Left ventricle myocardium superior (tissue), 1 donor: ENCODE measurements around the gene S100A5. TPM values are rescaled to one million over a fixed set of nuclear protein-coding genes. Genes with fewer than 3 reads are reported as not detected.
A peak's percentile ranks its signal among the peaks of the same experiment; 100 is the strongest.

Experiments used
- ATAC-seq: fragments of 200-7000 bp; cut with Tn5 transposase; one replicate; pipeline ENCODE4 v1.9.1; 2020; ENCODE audit warnings: mild to moderate bottlenecking, moderate library complexity
- DNase-seq: peaks from one replicate; pipeline ENCODE4 v3.0.0-alpha.2; 2020
- intact Hi-C: fragments of 100-400 bp; cut with micrococcal nuclease; formaldehyde crosslinking; loops from one replicate; pipeline ENCODE4 v1.11.0; 2022
- total RNA-seq: library from RNA; stranded (reverse); fragmentation: NEBNext Ultra II Directional; extraction: Animal tissue kit (Norgen Biotek cat#: 25700); gene quantifications from one replicate; pipeline ENCODE4 v1.2.1, GENCODE V29; 2021
- donor health status: DM: no; HTN: yes; CAD: no; lungs with severe emphysema.

The S100A5 gene
- total RNA-seq, 1 donor from 2014 or later = not detected

DNA sequence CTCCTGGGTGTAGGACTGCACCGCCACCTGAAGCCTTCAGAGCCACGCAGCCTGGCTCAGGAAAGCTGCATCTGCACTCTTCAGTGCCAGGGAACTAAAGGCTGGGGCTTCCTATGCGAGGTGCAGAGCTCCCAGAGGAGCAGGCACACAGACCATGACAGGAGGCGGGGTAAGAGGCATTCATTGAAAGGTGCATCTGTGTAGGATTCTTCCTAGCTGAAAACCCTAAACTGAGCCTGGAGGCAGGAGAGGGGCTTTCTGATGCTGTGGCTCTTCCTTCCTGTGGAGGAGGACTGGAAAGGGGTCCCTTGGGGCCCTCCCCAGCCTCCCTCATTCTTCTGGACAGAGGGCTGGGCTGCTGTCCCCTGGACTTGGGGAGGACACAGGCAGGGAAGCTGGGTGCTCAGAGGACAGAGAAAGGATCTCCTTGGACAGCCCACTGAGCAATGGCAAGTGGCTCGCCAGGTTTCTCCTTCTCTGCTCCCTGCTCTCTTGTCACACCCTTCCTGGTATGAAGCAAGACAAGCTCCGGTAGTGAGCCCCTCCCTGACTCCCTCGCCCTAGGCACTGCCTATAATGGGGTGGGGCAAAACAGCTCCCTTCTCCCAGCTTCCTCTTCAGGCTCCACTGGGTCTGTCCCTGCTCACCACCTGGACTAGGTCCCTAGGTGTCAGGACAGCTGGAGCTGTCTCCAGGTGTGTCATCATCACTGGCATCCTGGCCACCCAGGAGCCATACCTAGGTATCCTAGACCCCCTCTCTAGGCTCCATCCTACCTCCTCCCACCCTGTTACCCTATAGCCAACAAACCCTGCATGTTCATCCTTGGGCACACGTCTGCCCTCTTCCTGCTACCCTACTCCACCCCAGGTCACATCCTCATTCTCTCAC lies 25.0 kb downstream of the S100A5 start:
- intact Hi-C loops = no loop called here

DNA sequence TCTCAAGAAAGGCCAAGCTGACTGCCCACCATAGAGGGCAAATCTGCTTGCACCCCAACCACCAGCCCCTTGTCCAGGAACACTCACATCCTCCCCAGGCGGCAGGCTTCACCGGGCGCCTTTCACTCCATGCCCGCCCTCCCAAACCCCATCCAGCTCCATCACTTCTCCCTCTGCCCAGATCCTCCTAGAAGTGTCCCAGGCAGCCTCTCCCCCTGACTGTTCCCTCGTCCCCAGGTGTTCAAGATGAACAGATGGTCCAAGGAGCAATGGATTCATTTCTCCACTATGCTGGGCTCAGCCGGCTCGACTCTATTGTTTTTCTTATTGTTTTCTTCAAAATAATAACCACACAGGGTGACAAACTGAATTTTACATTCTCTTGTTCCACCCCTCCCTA lies 27.1 kb downstream of the S100A5 start:
- ATAC-seq (no peak), DNase-seq (no peak)
- intact Hi-C loops = no loop called here

More for the DNA sequence above, 25.0 kb downstream of the S100A5 start:
- no peak for DNase-seq
- peak; percentile 45 for ATAC-seq

DNA sequence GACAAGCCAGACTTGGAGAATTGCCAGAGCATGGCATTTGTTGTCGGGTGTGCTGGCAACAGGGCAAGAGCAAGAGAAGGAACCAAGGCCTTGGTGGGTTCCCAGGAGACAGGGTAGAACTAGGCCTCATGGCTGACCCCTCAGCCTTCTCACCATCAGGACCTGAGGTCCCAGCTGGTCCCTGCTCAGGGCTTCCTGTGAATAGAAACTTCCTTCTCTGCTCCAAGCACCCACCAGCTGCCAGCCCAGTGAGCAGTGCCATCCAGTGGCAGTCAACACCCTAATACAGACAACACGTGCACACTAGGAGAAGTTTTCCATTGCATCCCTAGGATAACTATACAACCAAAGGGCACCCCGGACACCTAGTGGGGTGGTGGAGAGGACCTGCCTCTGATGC lies 27.7 kb downstream of the S100A5 start:
- ATAC-seq (peak; percentile 27), DNase-seq (no peak)
- intact Hi-C loops = no loop called here

DNA sequence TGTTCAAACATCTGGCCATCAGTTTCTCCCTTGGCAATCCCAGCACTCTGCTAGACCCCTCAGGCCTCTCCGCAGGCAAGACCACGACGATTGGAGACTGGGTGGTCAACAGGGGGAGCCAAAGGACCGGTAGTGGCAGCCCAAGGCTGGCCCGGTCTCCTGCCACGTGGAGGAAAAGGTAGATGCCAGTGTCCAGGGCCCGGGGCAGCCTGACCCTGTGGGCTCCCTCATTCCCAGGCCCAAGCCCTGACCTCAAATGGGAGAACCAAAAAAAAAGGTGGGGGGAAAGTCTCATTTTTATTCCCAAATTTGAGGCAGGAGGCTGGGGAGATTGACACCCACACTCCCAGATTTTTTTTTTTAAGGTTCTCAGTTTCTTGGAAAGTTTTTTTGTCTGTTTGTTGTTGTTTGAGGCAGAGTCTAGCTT lies 29.7 kb downstream of the S100A5 start:
- intact Hi-C loops = no loop called here
- DNase-seq (peak; percentile 86), ATAC-seq (peak; percentile 56)

DNA sequence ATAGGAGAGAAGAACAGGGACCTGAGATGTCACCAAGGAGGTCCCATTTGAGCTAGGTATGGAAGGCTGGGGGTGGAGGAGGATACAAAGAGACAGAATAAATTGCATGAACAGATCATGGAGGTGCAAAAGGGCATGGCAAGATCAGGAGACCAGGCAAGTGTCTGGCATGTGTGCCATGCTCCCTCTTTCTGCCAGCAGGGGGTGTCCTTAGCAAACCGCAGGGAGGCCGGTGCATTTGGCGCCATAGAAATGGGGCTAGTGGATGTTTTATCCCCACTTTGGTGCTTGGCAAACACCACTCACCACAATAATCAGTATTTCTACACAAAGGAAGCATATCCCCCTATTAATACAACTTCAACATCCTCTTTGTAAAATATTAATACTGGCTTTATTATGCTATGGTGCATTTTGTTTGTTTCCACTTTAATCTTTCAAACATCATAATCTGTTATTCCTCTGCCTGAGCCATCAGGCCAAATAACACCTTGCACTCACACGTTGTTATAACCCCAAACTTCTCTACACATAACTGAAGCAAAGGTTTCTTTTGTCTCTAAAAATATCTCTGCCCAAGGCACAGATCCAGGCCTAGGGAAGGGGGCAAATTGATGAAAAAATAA lies 30.9 kb downstream of the S100A5 start:
- DNase-seq (no peak), ATAC-seq (no peak)
- intact Hi-C loops = no loop called here

DNA sequence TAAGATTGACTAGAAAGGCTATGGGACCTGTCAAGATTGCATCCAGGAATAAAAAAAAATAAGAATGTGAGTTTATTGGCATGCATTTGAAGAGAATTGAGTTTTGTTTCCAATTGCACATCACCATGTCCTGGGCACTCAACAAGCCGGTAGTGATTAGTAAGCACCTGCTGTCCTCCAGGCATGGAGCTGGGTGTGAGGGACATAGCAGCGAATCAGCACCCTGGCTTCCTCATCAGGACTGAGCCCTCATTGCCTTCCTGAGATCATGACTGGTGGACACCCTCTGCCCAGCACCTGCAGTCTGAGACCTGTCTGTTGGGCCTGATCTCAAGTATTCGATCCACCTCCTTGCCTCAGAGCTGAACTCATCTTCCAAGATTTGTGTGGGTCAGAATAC lies 31.7 kb downstream of the S100A5 start:
- intact Hi-C loops = no loop called here
- no peak for DNase-seq
- ATAC-seq = no peak

DNA sequence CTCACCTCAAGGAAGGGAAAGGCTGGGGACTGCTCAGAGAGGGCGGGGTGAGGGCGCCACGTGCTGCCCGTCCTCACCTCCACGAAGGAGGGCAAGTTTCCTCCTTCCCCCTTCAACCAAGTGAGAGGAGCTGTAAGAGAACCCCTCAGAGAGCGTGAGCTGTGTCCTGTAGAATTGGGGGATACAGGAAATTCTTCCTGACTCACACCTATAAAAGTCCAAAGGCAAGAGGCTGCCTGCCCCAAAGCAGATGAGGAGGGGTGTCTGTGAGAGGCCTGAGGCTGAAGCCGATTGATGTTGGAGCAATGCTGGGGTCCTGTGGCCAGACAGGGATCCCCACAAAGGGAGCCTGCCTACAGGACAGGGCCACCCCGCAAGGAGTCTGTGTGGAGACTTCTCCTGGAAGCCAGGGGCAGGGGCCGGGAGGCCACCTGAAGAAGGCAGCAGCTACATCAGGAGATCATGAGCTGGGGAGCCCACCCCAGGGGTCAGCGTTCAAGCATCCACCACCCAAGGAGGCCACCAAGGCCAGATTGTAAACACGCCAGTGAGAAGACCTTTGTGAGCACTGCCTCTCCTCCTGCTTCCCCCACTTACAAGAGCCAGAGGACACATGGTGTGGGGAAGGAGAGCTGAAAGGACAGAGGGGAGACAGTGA lies 32.7 kb downstream of the S100A5 start:
- DNase-seq (no peak), ATAC-seq (no peak)
- intact Hi-C loops = no loop called here

DNA sequence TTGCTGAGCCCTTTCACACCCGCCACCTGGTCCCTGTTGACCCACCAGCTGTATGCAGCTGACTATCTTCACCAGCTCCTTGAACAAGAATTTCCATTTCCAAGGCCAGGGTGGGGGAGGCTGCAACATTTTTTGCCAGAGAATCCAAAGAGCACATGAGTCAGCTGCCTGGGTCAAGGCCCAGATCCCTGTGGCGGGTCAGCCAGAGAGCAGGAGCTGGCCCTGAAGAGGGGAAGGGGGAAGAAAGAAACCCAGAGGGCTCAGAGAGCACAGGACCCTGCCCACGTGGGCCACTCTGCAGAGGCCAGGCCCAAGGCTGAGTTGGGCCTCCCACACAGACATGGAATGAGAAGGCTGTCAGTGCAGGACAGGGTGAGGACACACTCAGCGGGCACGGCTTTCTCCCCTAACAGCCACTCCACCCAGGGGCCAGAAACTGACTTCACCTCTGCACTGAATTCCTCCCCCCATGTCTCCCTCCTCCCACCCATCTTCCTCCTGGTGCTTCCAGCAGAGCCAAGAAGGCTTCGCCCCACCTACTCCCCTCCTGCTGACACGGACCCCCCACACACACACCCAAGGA lies 33.8 kb downstream of the S100A5 start:
- intact Hi-C loops = no loop called here
- DNase-seq (peak; percentile 88), ATAC-seq (peak; percentile 92)

DNA sequence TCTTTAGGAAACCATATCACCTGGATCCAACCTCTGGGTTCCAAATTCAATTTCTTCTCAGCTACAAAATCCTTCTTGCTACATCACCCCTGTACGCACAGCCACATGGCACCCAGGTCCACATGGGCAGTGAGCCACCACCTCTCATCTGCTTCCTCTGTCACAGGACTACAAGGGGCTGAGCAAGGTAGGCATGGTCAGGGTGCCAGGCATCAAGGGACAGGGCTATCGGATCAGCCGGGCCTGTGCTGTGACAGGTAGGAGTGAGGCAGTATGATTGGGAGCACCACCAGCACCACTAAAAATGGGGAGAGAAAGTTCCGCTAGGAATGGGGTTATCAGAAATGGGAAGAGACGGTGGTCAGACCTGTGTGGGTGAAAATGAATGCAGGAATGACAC lies 34.3 kb downstream of the S100A5 start:
- ATAC-seq = peak; percentile 2
- DNase-seq = no peak
- intact Hi-C loops = no loop called here

DNA sequence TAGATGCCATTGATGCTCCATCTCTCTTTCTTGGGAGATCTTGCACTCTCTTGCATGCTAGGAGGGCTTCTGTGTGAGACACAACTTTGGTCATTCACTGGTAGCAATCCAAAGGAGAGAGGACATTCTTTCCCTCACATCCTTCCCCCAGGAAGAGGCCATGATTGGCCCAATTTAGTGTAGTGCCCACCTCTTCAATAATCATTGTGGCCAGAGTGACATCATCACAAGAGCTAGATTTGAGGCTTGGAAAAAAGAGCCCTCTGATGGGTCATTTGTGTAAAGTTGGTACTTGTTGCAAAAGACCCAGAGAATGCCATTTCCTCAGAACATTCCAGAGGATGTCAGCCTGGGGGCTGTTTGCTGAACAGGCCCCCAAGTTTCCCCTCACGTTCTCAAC lies 35.2 kb downstream of the S100A5 start:
- intact Hi-C loops = no loop called here
- ATAC-seq = no peak

DNA sequence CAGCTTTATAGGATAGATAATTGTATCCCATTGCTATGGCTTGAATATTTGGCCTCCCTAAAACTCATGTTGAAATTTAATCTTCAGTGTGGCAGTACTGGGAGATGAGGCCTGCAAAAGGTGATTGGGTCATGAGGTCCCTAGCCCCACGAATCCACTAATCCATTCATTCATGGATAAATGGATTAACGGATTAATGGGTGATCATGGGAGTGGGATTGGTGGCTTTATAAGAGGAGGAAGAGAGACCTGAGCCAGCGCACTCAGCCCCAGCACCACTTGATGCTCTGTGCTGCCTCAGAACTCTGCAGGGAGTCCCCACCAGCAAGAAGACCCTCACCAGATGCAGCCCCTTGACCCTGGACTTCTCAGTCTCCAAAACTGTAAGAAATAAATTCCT lies 37.0 kb downstream of the S100A5 start:
- DNase-seq (no peak), ATAC-seq (no peak)
- intact Hi-C loops = no loop called here

More for the DNA sequence above, 35.2 kb downstream of the S100A5 start:
- DNase-seq = no peak

DNA sequence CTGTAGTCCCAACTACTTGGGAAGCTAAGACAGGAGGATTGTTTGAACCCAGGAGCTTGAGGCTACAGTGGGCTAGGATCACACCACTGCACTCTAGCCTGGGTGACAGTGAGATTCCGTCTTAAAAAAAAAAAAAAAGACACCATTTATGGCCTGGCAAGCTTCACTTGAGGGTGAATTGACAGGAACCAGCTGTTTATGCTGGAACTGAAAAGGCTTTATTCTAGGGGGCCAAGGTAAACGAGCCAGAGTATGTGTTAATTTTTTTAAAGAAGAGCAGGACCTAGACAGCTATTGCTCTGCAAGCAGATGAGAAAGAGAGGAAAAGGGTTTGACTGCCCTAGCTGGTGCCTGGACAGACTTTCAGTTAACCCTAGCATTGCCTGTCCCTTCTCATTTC lies 42.0 kb downstream of the S100A5 start:
- DNase-seq (no peak), ATAC-seq (no peak)
- intact Hi-C loops = no loop called here

DNA sequence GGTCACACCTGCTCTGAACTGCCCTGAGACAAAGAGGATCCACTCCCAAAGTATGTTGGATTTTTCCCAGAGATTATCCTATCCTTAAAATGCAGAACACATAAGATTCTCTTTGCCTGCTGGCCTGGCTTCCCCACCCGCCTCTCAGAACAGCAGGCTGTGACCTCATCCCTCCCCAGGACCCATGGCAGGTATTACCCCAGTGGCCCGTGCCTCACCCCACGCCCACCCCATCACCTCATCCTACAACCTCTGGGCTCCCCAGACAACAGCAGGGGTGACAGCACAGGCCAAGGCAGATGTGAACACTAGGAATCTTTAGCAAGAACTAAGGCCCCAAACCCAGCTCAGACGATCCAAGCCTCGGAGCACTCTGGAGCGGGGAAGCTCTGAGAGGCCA lies 45.2 kb downstream of the S100A5 start:
- DNase-seq (no peak), ATAC-seq (no peak)
- intact Hi-C loops = loop anchor here (2.0 kb wide), 1 partner anchor 143 kb away; no protein-coding TSS in a partner anchor

DNA sequence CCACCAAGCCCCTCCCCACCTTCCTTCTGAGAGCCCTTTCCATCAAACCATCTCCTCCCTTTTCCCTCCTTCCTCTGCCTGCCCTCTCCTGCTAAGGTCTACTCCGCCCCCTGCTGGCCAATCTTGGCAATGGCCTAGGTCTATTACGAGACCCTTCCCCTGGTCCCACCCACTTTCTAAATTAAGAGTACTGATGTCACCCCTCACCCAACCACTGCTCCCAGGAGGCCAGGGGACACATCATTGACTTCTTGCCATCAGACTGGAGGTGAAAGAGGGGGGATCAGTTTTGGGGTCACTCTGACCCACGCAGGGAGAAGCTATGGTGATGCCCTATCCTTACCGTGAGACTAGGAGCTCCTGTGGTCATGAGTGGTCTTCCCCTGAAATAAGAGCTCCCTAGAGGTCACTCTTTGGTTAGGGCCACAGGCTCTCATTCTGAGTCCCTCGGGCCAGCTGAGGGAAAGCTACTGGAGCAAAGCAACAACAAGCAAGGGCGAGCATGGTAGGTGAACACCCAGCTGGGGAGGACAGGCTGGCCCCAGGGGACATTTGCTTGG lies 45.7 kb downstream of the S100A5 start:
- peak; percentile 89 for DNase-seq
- peak; percentile 64 for ATAC-seq
- intact Hi-C loops = loop anchor here (2.0 kb wide), 1 partner anchor 142 kb away; no protein-coding TSS in a partner anchor

DNA sequence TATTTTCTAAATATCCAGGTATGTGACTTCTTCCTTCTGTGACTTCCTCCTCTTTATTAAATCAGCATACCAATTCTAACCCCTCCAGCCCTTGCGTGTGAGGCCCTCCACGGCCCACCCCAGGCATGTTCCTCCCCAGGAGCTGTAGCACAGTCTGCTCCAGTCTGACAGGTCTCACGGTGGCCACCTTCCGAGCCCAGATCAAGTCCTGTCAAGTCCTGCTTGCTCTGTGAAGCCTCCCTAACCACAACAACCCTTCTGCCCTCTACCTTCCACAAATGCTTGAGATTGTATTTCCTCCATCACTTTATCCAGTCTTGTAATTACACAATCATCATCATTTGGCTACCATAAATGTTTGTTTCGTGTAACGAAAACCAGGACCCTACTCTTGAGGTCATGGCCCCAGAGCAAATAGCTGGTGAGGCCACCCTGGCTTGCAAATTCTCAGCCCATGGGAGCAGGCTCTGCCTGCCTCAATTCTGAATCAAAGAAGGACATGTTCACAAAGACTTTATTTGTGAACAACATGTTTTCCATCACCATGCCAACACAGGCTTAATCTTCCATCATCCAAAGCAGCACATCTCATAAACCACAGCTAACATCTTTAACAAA lies 47.3 kb downstream of the S100A5 start:
- ATAC-seq = no peak
- DNase-seq = no peak
- intact Hi-C loops = no loop called here

DNA sequence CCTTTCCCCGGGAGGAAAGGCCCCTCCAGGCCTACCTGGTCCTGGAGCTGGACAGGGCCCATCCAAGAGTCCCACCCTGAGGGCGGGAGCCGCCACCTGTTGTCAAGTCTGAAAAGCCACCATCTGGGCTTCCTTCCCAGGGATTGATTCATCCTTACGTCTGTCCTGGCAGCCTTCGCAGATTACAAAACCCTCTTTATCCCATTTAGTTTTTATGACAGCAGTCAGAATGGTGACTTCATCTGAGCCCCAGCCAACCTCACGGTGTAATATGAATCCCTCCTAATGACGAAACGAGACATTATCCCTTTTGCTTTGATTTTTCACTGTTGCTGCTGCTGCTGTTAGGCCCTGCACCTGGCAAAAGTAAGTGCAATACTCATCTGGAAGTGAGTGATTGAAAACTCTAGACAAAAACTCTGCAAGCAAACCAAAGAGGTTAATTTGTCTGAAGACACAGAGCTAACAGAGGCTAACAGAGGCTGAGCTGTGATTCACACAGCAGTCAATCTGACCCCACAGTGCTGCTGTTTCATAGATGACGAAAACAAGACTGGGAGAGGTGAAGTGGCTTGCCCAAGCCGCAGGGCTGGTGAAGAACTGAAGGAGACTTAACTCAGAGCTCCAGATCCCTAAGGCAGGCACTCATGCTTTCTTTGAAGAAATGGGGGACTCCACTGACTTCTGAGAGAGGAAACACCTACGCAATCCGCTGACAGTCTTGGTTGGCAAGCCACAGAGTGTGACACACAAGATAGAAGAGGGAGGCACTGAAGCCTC lies 50.3 kb downstream of the S100A5 start:
- ATAC-seq = peak; percentile 74
- intact Hi-C loops = no loop called here
- peak; percentile 72 for DNase-seq

DNA sequence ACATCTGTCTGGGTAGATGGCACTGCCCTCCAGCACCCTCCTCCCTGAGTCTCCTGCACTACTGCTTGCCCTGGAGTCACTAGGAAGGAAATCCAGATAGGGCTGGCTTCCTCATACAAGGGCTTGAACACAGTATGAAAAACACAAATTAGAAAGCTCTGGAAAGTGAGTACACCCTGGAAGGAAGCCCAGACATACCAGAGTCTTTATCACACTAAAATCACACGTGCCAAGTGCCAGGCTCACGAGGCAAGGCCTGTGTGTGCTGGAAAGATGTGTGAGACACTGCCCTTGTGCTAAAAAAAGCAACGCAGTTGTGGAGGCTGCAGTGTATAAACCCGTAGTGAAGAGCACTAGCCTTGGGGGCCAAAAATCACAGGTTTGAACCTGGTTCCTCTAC lies 52.0 kb downstream of the S100A5 start:
- ATAC-seq (peak; percentile 62), DNase-seq (no peak)
- intact Hi-C loops = no loop called here

DNA sequence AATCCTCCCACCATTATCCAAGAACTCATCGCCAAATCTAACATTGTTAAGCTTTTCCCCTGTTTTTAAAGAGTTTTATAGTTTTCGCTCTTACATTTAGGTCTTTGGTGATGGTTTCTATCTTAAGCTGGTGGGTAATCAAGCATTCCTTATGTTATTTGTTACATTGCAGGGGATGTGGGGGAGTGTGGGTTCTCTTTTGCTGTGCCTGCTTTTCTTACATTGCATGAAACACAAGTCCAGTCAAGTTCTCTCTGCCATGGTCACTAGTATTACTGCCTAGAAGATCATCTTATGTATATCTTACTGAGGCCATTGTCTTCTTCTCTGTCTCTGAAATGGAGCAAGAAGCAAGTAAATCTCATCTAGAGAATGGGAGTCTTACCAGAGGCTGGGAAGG lies 53.0 kb downstream of the S100A5 start:
- no peak for DNase-seq
- ATAC-seq = no peak
- intact Hi-C loops = no loop called here
